H1 (cell line): ENCODE results near the gene RNF157. TPM values are rescaled to one million over a fixed set of nuclear protein-coding genes. Genes with fewer than 3 reads are reported as not detected.
A peak's percentile ranks its signal among the peaks of the same experiment; 100 is the strongest.

ENCODE experiments used
- CTCF ChIA-PET: fragments of 300-600 bp; sonication (Branson Sonifier 250); formaldehyde crosslinking; loops from one replicate; lab custom pipeline; 2021; ENCODE audit not compliant: partially characterized antibody; lab: Charles Lee
- POLR2A ChIA-PET: fragments of 300-600 bp; sonication (Branson Sonifier 250); formaldehyde crosslinking; loops from one replicate; lab custom pipeline; 2021; ENCODE audit warnings: inconsistent platforms; ENCODE audit not compliant: partially characterized antibody; lab: Charles Lee
- DNase-seq, 2 experiments: peaks; one replicate each; pipeline versions ENCODE4 v3.0.0 to v3.0.0-alpha.2; 2010 to 2022; ENCODE audit warnings: low spot score in 2 of 2, low read depth in 1 of 2, mixed read lengths in 1 of 2
- FAIRE-seq: peaks from 2 replicates; lab custom pipeline; 2011; peaks lifted over from hg19 to GRCh38; lab: Jason Lieb, UNC
- H2AFZ ChIP-seq: 2 replicates; pipeline ENCODE4 v1.8.1; 2012; ENCODE audit warnings: low read length, inconsistent platforms
- H2AK5ac ChIP-seq: 2 replicates; pipeline ENCODE4 v1.6.1; 2013; ENCODE audit warnings: low read depth, low read length
- H2BK120ac ChIP-seq: replicated peaks from 2 replicates; pipeline ENCODE3; 2013; ENCODE audit warnings: low read depth, low read length, inconsistent platforms
- H2BK12ac ChIP-seq: 2 replicates; pipeline ENCODE4 v1.6.1; 2013; ENCODE audit warnings: low read depth, low read length
- H2BK15ac ChIP-seq: 2 replicates; pipeline ENCODE4 v1.6.1; 2013; ENCODE audit warnings: low read length
- H2BK20ac ChIP-seq: 2 replicates; pipeline ENCODE4 v1.6.1; 2013; ENCODE audit warnings: low read length
- H2BK5ac ChIP-seq: 2 replicates; pipeline ENCODE4 v1.6.1; 2013; ENCODE audit warnings: low read depth, low read length
- H3K14ac ChIP-seq: 2 replicates; pipeline ENCODE4 v1.6.1; 2013; ENCODE audit warnings: inconsistent platforms; ENCODE audit not compliant: insufficient read length
- H3K18ac ChIP-seq: 2 replicates; pipeline ENCODE4 v1.6.1; 2013; ENCODE audit warnings: low read length; ENCODE audit errors: extremely low read depth
- H3K23ac ChIP-seq: 2 replicates; pipeline ENCODE4 v1.6.1; 2013; ENCODE audit warnings: inconsistent platforms; ENCODE audit not compliant: insufficient read length
- H3K23me2 ChIP-seq: 2 replicates; pipeline ENCODE4 v1.6.1; 2013; ENCODE audit warnings: low read depth, low read length
- H3K27ac ChIP-seq: 2 replicates; pipeline ENCODE4 v1.6.1; 2011; ENCODE audit warnings: low read depth, low read length, inconsistent platforms
- H3K27me3 ChIP-seq, 4 experiments: replicated peaks in 1 of 4; 1 replicate in 1 of 4; 2 replicates in 3 of 4; pipeline versions ENCODE4 v1.6.1 to v1.8.1; 2011 to 2013; ENCODE audit warnings: low read length in 3 of 4, mild to moderate bottlenecking in 3 of 4, inconsistent platforms in 2 of 4, mixed read lengths in 2 of 4, moderate library complexity in 1 of 4; ENCODE audit not compliant: control insufficient read depth in 3 of 4, insufficient read depth in 3 of 4; ENCODE audit errors: extremely low read depth in 1 of 4
- H3K36me3 ChIP-seq, 4 experiments: 2 replicates each; pipeline versions ENCODE4 v1.6.1 to v1.8.1; 2011 to 2013; ENCODE audit warnings: mild to moderate bottlenecking in 4 of 4, low read length in 3 of 4, moderate library complexity in 2 of 4, control low read depth in 1 of 4, inconsistent platforms in 1 of 4; ENCODE audit not compliant: insufficient read depth in 4 of 4, control insufficient read depth in 2 of 4
- H3K4ac ChIP-seq: replicated peaks from 2 replicates; pipeline ENCODE3; 2013; ENCODE audit warnings: low read length, low read depth, mixed read lengths, inconsistent platforms; ENCODE audit not compliant: insufficient read length
- H3K4me1 ChIP-seq, 4 experiments: replicated peaks in 1 of 4; 1 replicate in 1 of 4; 2 replicates in 3 of 4; pipeline versions ENCODE4 v1.6.1 to v1.8.1; 2011 to 2013; ENCODE audit warnings: low read length in 3 of 4, inconsistent platforms in 2 of 4, mixed read lengths in 1 of 4; ENCODE audit not compliant: insufficient read depth in 4 of 4, control insufficient read depth in 3 of 4
- H3K4me2 ChIP-seq, 2 experiments: 2 replicates each; pipeline versions ENCODE4 v1.6.1 to v1.8.1; 2011 to 2013; ENCODE audit warnings: low read depth in 2 of 2, low read length in 2 of 2, control low read depth in 1 of 2, inconsistent platforms in 1 of 2, mild to moderate bottlenecking in 1 of 2; ENCODE audit not compliant: insufficient read depth in 1 of 2
- H3K4me3 ChIP-seq, 4 experiments: fragments of 200-600, 300-600 bp in 1 of 4; sonication (generic), shearing (Covaris generic), sonication (Bioruptor Twin) in 1 of 4; 2 replicates each; pipeline versions ENCODE4 v1.5.1 to v1.8.1; 2011 to 2016; ENCODE audit warnings: low read length in 4 of 4, low read depth in 3 of 4, control low read depth in 2 of 4, inconsistent platforms in 2 of 4, mild to moderate bottlenecking in 2 of 4, mixed read lengths in 1 of 4, moderate library complexity in 1 of 4; ENCODE audit not compliant: insufficient read depth in 2 of 4; ENCODE audit errors: extremely low read depth in 1 of 4
- H3K56ac ChIP-seq: replicated peaks from 2 replicates; pipeline ENCODE3; 2013; ENCODE audit warnings: low read depth, mild to moderate bottlenecking, mixed read lengths, low read length, inconsistent platforms; ENCODE audit not compliant: insufficient read length
- H3K79me1 ChIP-seq: 2 replicates; pipeline ENCODE4 v1.6.1; 2013; ENCODE audit warnings: low read depth, low read length, control low read depth
- H3K79me2 ChIP-seq, 2 experiments: 2 replicates each; pipeline versions ENCODE4 v1.6.1 to v1.8.1; 2012 to 2013; ENCODE audit warnings: low read length in 2 of 2, mild to moderate bottlenecking in 2 of 2, inconsistent platforms in 1 of 2; ENCODE audit not compliant: insufficient read depth in 2 of 2, control insufficient read depth in 1 of 2
- H3K9ac ChIP-seq, 4 experiments: replicated peaks in 1 of 4; 1 replicate in 1 of 4; 2 replicates in 3 of 4; pipeline versions ENCODE4 v1.6.1 to v1.8.1; 2011 to 2013; ENCODE audit warnings: low read depth in 3 of 4, low read length in 3 of 4, control low read depth in 2 of 4, mild to moderate bottlenecking in 2 of 4, moderate library complexity in 2 of 4, inconsistent platforms in 1 of 4; ENCODE audit errors: extremely low read depth in 1 of 4
- H3K9me3 ChIP-seq, 2 experiments: 2 replicates each; pipeline versions ENCODE4 v1.6.1 to v1.8.1; 2012 to 2013; ENCODE audit warnings: mild to moderate bottlenecking in 2 of 2, moderate library complexity in 2 of 2, control low read depth in 1 of 2, inconsistent platforms in 1 of 2, low read depth in 1 of 2, low read length in 1 of 2, mixed read lengths in 1 of 2; ENCODE audit not compliant: insufficient read depth in 2 of 2
- H4K20me1 ChIP-seq, 2 experiments: replicated peaks in 1 of 2; 2 replicates each; pipeline versions ENCODE3 to v1.8.1; 2011 to 2013; ENCODE audit warnings: inconsistent platforms in 2 of 2, low read length in 2 of 2, mild to moderate bottlenecking in 1 of 2; ENCODE audit not compliant: insufficient read depth in 2 of 2, control insufficient read depth in 1 of 2
- H4K5ac ChIP-seq: 2 replicates; pipeline ENCODE4 v1.6.1; 2013; ENCODE audit warnings: low read length, low read depth, mixed read lengths, inconsistent platforms; ENCODE audit not compliant: insufficient read length
- H4K8ac ChIP-seq: 2 replicates; pipeline ENCODE4 v1.8.0; 2013; ENCODE audit warnings: mild to moderate bottlenecking, moderate library complexity, low read length, inconsistent platforms; ENCODE audit not compliant: insufficient read depth; ENCODE audit errors: extremely low read depth
- H4K91ac ChIP-seq: replicated peaks from 2 replicates; pipeline ENCODE3; 2013; ENCODE audit warnings: low read length, mixed read lengths, inconsistent platforms; ENCODE audit not compliant: insufficient read length
- KDM1A ChIP-seq: fragments of 200-600, 300-600 bp; sonication (generic); IDR thresholded peaks from 2 replicates; pipeline ENCODE4 v1.7.1; 2016; ENCODE audit warnings: mild to moderate bottlenecking, low read length, borderline replicate concordance
- WGBS, 2 experiments: shearing (Covaris generic) in 1 of 2; methylation state at CpG; one replicate each; pipeline versions ENCODE4 v1.1.6 to v1.1.7; 2013 to 2015; ENCODE audit warnings: low lambda C conversion rate in 2 of 2, mixed read lengths in 2 of 2, inconsistent platforms in 1 of 2, low coverage in 1 of 2, missing lambda C conversion rate in 1 of 2; ENCODE audit not compliant: insufficient replicate concordance in 2 of 2, insufficient coverage in 1 of 2, insufficient read length in 1 of 2; ENCODE audit errors: extremely low coverage in 1 of 2, missing lambda C conversion rate in 1 of 2; 5-methylcytosine and 5-hydroxymethylcytosine counted together
- polyA plus RNA-seq, 7 experiments: library from polyadenylated mRNA; depleted of rRNA in 3 of 7; stranded (reverse) in 5 of 7; unstranded in 2 of 7; fragments of >200 nt in 5 of 7; fragments of 200-250 nt in 2 of 7; gene quantifications; 1 replicate in 5 of 7; 2 replicates in 1 of 7; 4 replicates in 1 of 7; pipeline versions ENCODE4 v1.2.1 to v1.2.3, GENCODE V29; 2011 to 2013; ENCODE audit warnings: missing spikeins in 2 of 7, mixed read lengths in 2 of 7
- total RNA-seq: library from RNA; stranded (reverse); fragmentation: NEBNext Ultra II Directional; extraction: Animal tissue kit (Norgen Biotek cat#: 25700); gene quantifications from 2 replicates; pipeline ENCODE4 v1.2.1, GENCODE V29; 2021

The RNF157 gene
- total and polyA plus RNA-seq, 2 of the 8 experiments (the other 6 are each of a cell fraction or from before 2014, with no cell fraction given) = 13.4 to 16.7 TPM

- H3K4me2 ChIP-seq = peak overlapping the region; percentile 79 to 97
- DNase-seq (no peak), FAIRE-seq (no peak)
- H3K4me1 ChIP-seq = peaks cover 15 to 80% (median 70%) of the 10 kb centered on the region in 4 experiments
- H2BK20ac ChIP-seq = peak overlapping the region; percentile 89
- no peak overlapping the region for H3K23ac ChIP-seq
- no peak overlapping the region for H3K14ac ChIP-seq
- H3K23me2 ChIP-seq = peaks cover 16% of the 10 kb centered on the region; the same call in 1 of the 2 replicates
- H4K8ac ChIP-seq = 0 out of 2 replicates have a peak overlapping the region, but pooled peaks have one; percentile 19
- POLR2A ChIA-PET = interaction anchor here (0.7 to 9.3 kb wide), 6 partner anchors 11 to 60 kb away, joined by 3 to 70 read pairs (median 4); no protein-coding TSS in a partner anchor
- no peaks in the 10 kb centered on the region for H3K79me1 ChIP-seq
- peak overlapping the region; percentile 54; the same call in 1 of the 2 replicates for H2AK5ac ChIP-seq
- H3K4me3 ChIP-seq = peak overlapping the region in 3 of 4 experiments; percentile 7 to 71 (median 32); a peak in 5 of 8 replicates
- H2BK120ac ChIP-seq = peak overlapping the region; percentile 2
- peak overlapping the region; percentile 96; the same call in 1 of the 2 replicates for H2BK12ac ChIP-seq
- peak overlapping the region; percentile 60 for H3K18ac ChIP-seq
- no peaks in the 10 kb centered on the region for H4K20me1 ChIP-seq
- no peak overlapping the region for H2AFZ ChIP-seq
- H4K5ac ChIP-seq = peak overlapping the region; percentile 40
- no peaks in the 10 kb centered on the region for H3K79me2 ChIP-seq
- H2BK15ac ChIP-seq = peak overlapping the region; percentile 88; the same call in 1 of the 2 replicates
- no peaks in the 10 kb centered on the region for H3K9me3 ChIP-seq
- H4K91ac ChIP-seq = peak overlapping the region; percentile 97
- H3K27ac ChIP-seq = peak overlapping the region; percentile 63; the same call in 1 of the 2 replicates
- H3K36me3 ChIP-seq = no peaks in the 10 kb centered on the region
- H3K56ac ChIP-seq = peak overlapping the region; percentile 56
- H2BK5ac ChIP-seq = peak overlapping the region; percentile 98; the same call in 1 of the 2 replicates
- 6% methylated on average over 6 of the region's 8 CpGs; no CpG with 5 or more reads in 1 of the 2 experiments for WGBS, 2 experiments
- peaks cover 31 to 56% (median 47%) of the 10 kb centered on the region in 4 experiments for H3K27me3 ChIP-seq
- CTCF ChIA-PET = interaction anchor here (0.8 to 41.5 kb wide), 7 partner anchors 15 to 633 kb away, joined by 3 to 778 read pairs (median 6); partner anchors contain the start of gene FOXJ1
- H3K9ac ChIP-seq = peak overlapping the region in 2 of 4 experiments; percentile 17 to 29; a peak in 2 of 7 replicates
- H3K4ac ChIP-seq = no peak overlapping the region
- peak; percentile 90 for TF ChIP-seq KDM1A
Observed at GRCh38 chr17:76135810-76136188, 104.5 kb downstream of the RNF157 start.
